HEK293 (cell line): ENCODE measurements around the gene GPR37.

ENCODE experiments used
- CTCF ChIA-PET: fragments of 350-600 bp; formaldehyde crosslinking; extraction: SDS; loops from one replicate; lab custom pipeline; 2021; ENCODE audit warnings: antibody characterized with exemption; lab: Yijun Ruan, JAX
- POLR2A ChIA-PET: fragments of 300-600 bp; formaldehyde crosslinking; extraction: SDS; loops from one replicate; lab custom pipeline; 2020; ENCODE audit warnings: antibody characterized with exemption, inconsistent platforms; lab: Yijun Ruan, JAX
- H3K27ac ChIP-seq: fragments of 200-500 bp; sonication (Bioruptor generic); 2 replicates; pipeline ENCODE4 v1.5.1; 2014; ENCODE audit warnings: low read depth, low read length, control low read depth, inconsistent platforms; ENCODE audit errors: extremely low read depth
- H3K36me3 ChIP-seq, 2 experiments: fragments of 200-500 bp in 1 of 2; sonication (Bioruptor generic) in 1 of 2; 1 replicate in 1 of 2; 2 replicates in 1 of 2; pipeline ENCODE4 v1.5.1; 2014 to 2017; ENCODE audit warnings: inconsistent platforms in 2 of 2, low read length in 2 of 2; ENCODE audit not compliant: control insufficient read depth in 2 of 2, insufficient read depth in 1 of 2
- H3K4me1 ChIP-seq: fragments of 200-500 bp; sonication (Bioruptor generic); 2 replicates; pipeline ENCODE4 v1.5.1; 2014; ENCODE audit warnings: mild to moderate bottlenecking, low read length, inconsistent platforms; ENCODE audit not compliant: control insufficient read depth, insufficient read depth
- H3K4me3 ChIP-seq: 2 replicates; pipeline ENCODE4 v1.5.1; 2011; ENCODE audit warnings: low read depth, mild to moderate bottlenecking, control low read depth, low read length, moderate library complexity
- H3K9me3 ChIP-seq: fragments of 200-500 bp; sonication (Bioruptor generic); 2 replicates; pipeline ENCODE4 v1.5.1; 2014; ENCODE audit warnings: low read depth, low read length, inconsistent platforms; ENCODE audit not compliant: control insufficient read depth, insufficient read depth
- HOXD13 ChIP-seq: sonication (generic); formaldehyde crosslinking; IDR thresholded peaks from 2 replicates; pipeline ENCODE4 v1.8.0; 2022; ENCODE audit warnings: missing genetic modification reagents, borderline replicate concordance
- KLF1 ChIP-seq: fragments of 450-650 bp; formaldehyde crosslinking; IDR thresholded peaks from 2 replicates; pipeline ENCODE4 v1.5.1; 2016; ENCODE audit warnings: missing biosample characterization, missing genetic modification characterization
- RBAK ChIP-seq: fragments of 450-650 bp; formaldehyde crosslinking; IDR thresholded peaks from 2 replicates; pipeline ENCODE4 v1.5.1; 2016; ENCODE audit warnings: missing biosample characterization, missing genetic modification characterization
- YY1 ChIP-seq: fragments of 450-650 bp; formaldehyde crosslinking; IDR thresholded peaks from 2 replicates; pipeline ENCODE4 v1.5.1; 2018; ENCODE audit warnings: missing biosample characterization, missing genetic modification characterization
- ZIC2 ChIP-seq: fragments of 450-650 bp; formaldehyde crosslinking; IDR thresholded peaks from 2 replicates; pipeline ENCODE4 v1.5.1; 2016; ENCODE audit warnings: missing biosample characterization, missing genetic modification characterization
- ZNF140 ChIP-seq: fragments of 450-650 bp; formaldehyde crosslinking; IDR thresholded peaks from 2 replicates; pipeline ENCODE4 v1.5.1; 2016; ENCODE audit warnings: missing biosample characterization, missing genetic modification characterization
- ZNF302 ChIP-seq: fragments of 450-650 bp; formaldehyde crosslinking; IDR thresholded peaks from 2 replicates; pipeline ENCODE4 v1.5.1; 2016; ENCODE audit warnings: missing biosample characterization, missing genetic modification characterization, low read depth
- ZNF324 ChIP-seq: fragments of 450-650 bp; formaldehyde crosslinking; IDR thresholded peaks from 2 replicates; pipeline ENCODE4 v1.5.1; 2016; ENCODE audit warnings: missing biosample characterization, missing genetic modification characterization
- ZNF433 ChIP-seq: fragments of 450-650 bp; formaldehyde crosslinking; IDR thresholded peaks from 2 replicates; pipeline ENCODE4 v1.5.1; 2016; ENCODE audit warnings: missing biosample characterization, missing genetic modification characterization, low read depth
- ZNF501 ChIP-seq: fragments of 450-650 bp; formaldehyde crosslinking; IDR thresholded peaks from 2 replicates; pipeline ENCODE4 v1.5.1; 2016; ENCODE audit warnings: missing biosample characterization, missing genetic modification characterization
- ZNF76 ChIP-seq: fragments of 450-650 bp; formaldehyde crosslinking; IDR thresholded peaks from 2 replicates; pipeline ENCODE4; 2016; ENCODE audit warnings: low read depth, missing biosample characterization, missing genetic modification characterization, borderline replicate concordance
- TF ChIP-seq, protein P1 (sequence below): fragments of 450-650 bp; formaldehyde crosslinking; IDR thresholded peaks from 2 replicates; pipeline ENCODE4 v1.5.1; 2016; ENCODE audit warnings: missing biosample characterization, missing genetic modification characterization
- TF ChIP-seq, protein P2 (sequence below): fragments of 450-650 bp; IDR thresholded peaks from 2 replicates; pipeline ENCODE4 v1.5.1; 2018; ENCODE audit warnings: missing biosample characterization, missing genetic modification characterization
- TF ChIP-seq, protein P3 (sequence below): fragments of 450-650 bp; formaldehyde crosslinking; conservative IDR thresholded peaks from 2 replicates; pipeline ENCODE4 v1.5.1; 2016; ENCODE audit warnings: low read depth, missing biosample characterization, missing genetic modification characterization
- TF ChIP-seq, protein P4 (sequence below): fragments of 450-650 bp; formaldehyde crosslinking; IDR thresholded peaks from 2 replicates; pipeline ENCODE4 v1.5.1; 2016; ENCODE audit warnings: missing biosample characterization, missing genetic modification characterization
- TF ChIP-seq, protein P5 (sequence below): sonication (generic); formaldehyde crosslinking; IDR thresholded peaks from 2 replicates; pipeline ENCODE4 v1.8.1; 2022; ENCODE audit warnings: mild to moderate bottlenecking, moderate library complexity, missing genetic modification reagents
- TF ChIP-seq, protein P6 (sequence below): IDR thresholded peaks from 2 replicates; pipeline ENCODE4 v1.6.1; 2011; ENCODE audit warnings: mild to moderate bottlenecking, low read depth, low read length, borderline replicate concordance

The GPR37 gene

DNA sequence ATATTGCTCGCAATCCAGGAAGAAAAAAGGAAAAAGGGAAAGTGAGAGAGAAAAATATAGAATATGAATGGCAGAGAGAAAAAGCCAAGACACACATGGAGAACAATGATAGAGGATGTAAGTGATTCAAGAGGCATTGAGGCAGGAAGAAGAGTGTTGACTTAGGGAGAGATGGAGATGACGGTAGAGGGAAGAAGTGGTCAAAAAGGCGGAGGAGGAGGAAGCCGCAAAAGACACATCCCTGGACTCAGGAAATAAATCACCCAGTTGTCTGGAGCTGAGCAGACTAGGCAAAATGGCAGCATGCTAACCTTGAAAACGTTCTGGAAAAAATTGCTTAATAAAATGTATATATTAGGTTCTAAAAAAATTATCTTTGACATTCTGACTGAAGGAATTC lies 17.7 kb upstream of the GPR37 start (continued):
- TF ChIP-seq, protein P1, sequence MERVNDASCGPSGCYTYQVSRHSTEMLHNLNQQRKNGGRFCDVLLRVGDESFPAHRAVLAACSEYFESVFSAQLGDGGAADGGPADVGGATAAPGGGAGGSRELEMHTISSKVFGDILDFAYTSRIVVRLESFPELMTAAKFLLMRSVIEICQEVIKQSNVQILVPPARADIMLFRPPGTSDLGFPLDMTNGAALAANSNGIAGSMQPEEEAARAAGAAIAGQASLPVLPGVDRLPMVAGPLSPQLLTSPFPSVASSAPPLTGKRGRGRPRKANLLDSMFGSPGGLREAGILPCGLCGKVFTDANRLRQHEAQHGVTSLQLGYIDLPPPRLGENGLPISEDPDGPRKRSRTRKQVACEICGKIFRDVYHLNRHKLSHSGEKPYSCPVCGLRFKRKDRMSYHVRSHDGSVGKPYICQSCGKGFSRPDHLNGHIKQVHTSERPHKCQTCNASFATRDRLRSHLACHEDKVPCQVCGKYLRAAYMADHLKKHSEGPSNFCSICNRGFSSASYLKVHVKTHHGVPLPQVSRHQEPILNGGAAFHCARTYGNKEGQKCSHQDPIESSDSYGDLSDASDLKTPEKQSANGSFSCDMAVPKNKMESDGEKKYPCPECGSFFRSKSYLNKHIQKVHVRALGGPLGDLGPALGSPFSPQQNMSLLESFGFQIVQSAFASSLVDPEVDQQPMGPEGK = no peak
- no peak for TF ChIP-seq KLF1
- no peak for TF ChIP-seq ZNF324
- no peak for TF ChIP-seq ZNF76

DNA sequence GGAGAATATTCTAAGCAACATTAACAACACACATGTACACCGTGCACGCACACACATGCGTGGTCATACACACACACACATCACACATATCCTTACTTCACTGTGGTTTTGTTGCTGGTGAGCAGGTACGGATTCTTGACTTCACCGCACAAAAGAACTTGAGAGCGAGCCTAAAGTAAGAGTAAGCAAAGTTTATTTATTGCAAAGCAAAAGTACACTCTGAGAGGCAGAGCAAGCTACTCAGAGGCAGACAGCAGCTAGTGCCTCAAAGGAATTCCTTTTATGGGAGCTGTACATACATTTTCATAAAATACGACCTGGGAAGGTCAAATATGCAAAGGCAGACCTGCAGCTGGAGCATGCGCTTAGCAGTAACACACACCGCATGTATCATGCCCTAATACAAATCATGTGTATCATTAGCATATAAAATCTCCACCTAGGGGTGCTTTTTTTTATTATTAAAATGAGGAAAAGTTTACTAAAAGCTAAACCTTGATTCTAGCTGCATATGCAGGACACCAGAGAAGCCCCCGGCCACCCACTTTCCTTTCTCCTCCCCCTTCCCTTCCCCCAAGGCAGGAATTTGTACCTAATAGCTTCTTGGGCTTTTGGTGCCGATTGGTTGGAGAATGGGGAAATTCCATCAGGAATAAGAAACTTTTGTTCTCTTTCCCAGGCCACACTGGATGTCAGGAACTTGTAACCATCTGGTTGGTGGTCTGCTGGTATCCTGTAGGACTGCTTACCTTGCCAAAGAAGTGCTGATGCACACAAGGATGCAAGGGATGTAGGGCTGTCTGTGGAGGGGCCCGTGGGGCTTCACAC lies 16.5 kb upstream of the GPR37 start:
- CTCF ChIA-PET = interaction anchor here (0.6 to 0.7 kb wide), 3 partner anchors 192 to 627 kb away, joined by 3 to 4 read pairs (median 3); no protein-coding TSS in a partner anchor

DNA sequence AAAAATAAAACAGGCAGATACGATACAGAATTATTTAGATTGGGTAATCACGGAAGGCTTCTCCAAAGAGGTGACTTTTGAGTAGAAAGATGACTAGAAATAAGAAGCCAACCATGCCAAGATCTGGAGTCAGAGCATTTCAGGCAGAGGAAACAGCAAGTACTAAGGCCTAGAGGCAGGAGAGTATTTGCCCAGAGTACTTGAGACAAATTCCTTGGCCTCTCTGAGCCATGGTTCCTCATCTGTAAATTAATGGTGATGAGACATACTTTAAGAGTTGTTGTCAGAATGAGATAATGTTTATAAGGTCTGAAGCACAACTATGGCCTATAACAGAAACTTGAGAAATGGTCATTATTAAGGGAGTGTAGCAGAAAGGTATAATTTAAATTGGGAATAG lies 15.8 kb upstream of the GPR37 start:
- H3K27ac ChIP-seq = no peak overlapping the region
- ChIA-PET POLR2A (no interaction called here), CTCF (no interaction called here)
- H3K4me1 ChIP-seq = 0 out of 2 replicates have a peak, but pooled peaks cover 2% of the 10 kb centered on the region
- H3K36me3 ChIP-seq = no peaks in the 10 kb centered on the region
- H3K4me3 ChIP-seq = no peak overlapping the region
- no peaks in the 10 kb centered on the region for H3K9me3 ChIP-seq
- TF ChIP-seq ZNF501 (tag by site-specific recombination) (no peak), ZNF433 (tag by site-specific recombination) (no peak), ZNF302 (tag by site-specific recombination) (no peak), ZNF140 (no peak), HOXD13 (CRISPR knock-in tag) (no peak), YY1 (tag by site-specific recombination) (no peak), RBAK (tag by site-specific recombination) (no peak)
- TF ChIP-seq, protein P2, sequence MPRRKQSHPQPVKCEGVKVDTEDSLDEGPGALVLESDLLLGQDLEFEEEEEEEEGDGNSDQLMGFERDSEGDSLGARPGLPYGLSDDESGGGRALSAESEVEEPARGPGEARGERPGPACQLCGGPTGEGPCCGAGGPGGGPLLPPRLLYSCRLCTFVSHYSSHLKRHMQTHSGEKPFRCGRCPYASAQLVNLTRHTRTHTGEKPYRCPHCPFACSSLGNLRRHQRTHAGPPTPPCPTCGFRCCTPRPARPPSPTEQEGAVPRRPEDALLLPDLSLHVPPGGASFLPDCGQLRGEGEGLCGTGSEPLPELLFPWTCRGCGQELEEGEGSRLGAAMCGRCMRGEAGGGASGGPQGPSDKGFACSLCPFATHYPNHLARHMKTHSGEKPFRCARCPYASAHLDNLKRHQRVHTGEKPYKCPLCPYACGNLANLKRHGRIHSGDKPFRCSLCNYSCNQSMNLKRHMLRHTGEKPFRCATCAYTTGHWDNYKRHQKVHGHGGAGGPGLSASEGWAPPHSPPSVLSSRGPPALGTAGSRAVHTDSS (tag by site-specific recombination) = no peak
- TF ChIP-seq, protein P3, sequence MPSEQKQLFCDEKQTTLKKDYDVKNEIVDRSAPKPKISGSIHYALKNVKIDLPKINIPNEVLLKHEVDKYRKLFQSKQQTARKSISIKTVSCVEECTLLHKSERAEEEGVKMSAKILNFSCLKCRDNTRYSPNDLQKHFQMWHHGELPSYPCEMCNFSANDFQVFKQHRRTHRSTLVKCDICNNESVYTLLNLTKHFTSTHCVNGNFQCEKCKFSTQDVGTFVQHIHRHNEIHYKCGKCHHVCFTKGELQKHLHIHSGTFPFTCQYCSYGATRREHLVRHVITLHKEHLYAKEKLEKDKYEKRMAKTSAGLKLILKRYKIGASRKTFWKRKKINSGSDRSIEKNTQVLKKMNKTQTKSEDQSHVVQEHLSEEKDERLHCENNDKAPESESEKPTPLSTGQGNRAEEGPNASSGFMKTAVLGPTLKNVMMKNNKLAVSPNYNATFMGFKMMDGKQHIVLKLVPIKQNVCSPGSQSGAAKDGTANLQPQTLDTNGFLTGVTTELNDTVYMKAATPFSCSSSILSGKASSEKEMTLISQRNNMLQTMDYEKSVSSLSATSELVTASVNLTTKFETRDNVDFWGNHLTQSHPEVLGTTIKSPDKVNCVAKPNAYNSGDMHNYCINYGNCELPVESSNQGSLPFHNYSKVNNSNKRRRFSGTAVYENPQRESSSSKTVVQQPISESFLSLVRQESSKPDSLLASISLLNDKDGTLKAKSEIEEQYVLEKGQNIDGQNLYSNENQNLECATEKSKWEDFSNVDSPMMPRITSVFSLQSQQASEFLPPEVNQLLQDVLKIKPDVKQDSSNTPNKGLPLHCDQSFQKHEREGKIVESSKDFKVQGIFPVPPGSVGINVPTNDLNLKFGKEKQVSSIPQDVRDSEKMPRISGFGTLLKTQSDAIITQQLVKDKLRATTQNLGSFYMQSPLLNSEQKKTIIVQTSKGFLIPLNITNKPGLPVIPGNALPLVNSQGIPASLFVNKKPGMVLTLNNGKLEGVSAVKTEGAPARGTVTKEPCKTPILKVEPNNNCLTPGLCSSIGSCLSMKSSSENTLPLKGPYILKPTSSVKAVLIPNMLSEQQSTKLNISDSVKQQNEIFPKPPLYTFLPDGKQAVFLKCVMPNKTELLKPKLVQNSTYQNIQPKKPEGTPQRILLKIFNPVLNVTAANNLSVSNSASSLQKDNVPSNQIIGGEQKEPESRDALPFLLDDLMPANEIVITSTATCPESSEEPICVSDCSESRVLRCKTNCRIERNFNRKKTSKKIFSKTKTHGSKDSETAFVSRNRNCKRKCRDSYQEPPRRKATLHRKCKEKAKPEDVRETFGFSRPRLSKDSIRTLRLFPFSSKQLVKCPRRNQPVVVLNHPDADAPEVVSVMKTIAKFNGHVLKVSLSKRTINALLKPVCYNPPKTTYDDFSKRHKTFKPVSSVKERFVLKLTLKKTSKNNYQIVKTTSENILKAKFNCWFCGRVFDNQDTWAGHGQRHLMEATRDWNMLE (tag by site-specific recombination) = no peak
- TF ChIP-seq, protein P4, sequence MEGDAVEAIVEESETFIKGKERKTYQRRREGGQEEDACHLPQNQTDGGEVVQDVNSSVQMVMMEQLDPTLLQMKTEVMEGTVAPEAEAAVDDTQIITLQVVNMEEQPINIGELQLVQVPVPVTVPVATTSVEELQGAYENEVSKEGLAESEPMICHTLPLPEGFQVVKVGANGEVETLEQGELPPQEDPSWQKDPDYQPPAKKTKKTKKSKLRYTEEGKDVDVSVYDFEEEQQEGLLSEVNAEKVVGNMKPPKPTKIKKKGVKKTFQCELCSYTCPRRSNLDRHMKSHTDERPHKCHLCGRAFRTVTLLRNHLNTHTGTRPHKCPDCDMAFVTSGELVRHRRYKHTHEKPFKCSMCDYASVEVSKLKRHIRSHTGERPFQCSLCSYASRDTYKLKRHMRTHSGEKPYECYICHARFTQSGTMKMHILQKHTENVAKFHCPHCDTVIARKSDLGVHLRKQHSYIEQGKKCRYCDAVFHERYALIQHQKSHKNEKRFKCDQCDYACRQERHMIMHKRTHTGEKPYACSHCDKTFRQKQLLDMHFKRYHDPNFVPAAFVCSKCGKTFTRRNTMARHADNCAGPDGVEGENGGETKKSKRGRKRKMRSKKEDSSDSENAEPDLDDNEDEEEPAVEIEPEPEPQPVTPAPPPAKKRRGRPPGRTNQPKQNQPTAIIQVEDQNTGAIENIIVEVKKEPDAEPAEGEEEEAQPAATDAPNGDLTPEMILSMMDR (tag by site-specific recombination) = no peak
- TF ChIP-seq, protein P5, sequence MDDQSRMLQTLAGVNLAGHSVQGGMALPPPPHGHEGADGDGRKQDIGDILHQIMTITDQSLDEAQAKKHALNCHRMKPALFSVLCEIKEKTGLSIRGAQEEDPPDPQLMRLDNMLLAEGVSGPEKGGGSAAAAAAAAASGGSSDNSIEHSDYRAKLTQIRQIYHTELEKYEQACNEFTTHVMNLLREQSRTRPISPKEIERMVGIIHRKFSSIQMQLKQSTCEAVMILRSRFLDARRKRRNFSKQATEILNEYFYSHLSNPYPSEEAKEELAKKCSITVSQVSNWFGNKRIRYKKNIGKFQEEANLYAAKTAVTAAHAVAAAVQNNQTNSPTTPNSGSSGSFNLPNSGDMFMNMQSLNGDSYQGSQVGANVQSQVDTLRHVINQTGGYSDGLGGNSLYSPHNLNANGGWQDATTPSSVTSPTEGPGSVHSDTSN = no peak
- TF ChIP-seq, protein P6, sequence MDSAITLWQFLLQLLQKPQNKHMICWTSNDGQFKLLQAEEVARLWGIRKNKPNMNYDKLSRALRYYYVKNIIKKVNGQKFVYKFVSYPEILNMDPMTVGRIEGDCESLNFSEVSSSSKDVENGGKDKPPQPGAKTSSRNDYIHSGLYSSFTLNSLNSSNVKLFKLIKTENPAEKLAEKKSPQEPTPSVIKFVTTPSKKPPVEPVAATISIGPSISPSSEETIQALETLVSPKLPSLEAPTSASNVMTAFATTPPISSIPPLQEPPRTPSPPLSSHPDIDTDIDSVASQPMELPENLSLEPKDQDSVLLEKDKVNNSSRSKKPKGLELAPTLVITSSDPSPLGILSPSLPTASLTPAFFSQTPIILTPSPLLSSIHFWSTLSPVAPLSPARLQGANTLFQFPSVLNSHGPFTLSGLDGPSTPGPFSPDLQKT = no peak

More for the DNA sequence above, 16.5 kb upstream of the GPR37 start:
- Histone ChIP-seq H3K4me1 (no peaks in the 10 kb centered on the region), H3K9me3 (no peaks in the 10 kb centered on the region), H3K27ac (no peak overlapping the region)
- POLR2A ChIA-PET = no interaction called here
- TF ChIP-seq, protein P6 = no peak
- TF ChIP-seq ZIC2 (tag by site-specific recombination) = no peak
- TF ChIP-seq, all 188 proteins: peak for 0
- Histone ChIP-seq H3K4me3 (no peak overlapping the region), H3K36me3 (no peaks in the 10 kb centered on the region)
